ENCODE results near the gene ACER2. TPM values are rescaled to one million over a fixed set of nuclear protein-coding genes. Genes with fewer than 3 reads are reported as not detected.
A peak's percentile ranks its signal among the peaks of the same experiment; 100 is the strongest.

The ACER2 gene
- total RNA-seq, 1 donor from 2014 or later, result 7.4 TPM

- peaks cover 17% of the 10 kb centered on the region for H3K27me3 Mint-ChIP-seq (ENCODE audit: low read depth, unreplicated experiment)
- H3K4me1 Mint-ChIP-seq (ENCODE audit: low read depth, unreplicated experiment), result peaks cover 2% of the 10 kb centered on the region
- H3K4me3 ChIP-seq (ENCODE audit: insufficient read depth, low read depth, low read length), result no peak overlapping the region
Measured at GRCh38 chr9:19497276-19497675, 88.5 kb downstream of the ACER2 start.

GRCh38 chr9:19498015-19498414 is 89.2 kb downstream of the ACER2 start:
- no peak overlapping the region for H2AFZ ChIP-seq (ENCODE audit: low read depth, low read length)
- no peak overlapping the region for H3K27ac ChIP-seq (ENCODE audit: low read depth, low read length)
- Mint-ChIP-seq H3K9me3 (ENCODE audit: unreplicated experiment) (peaks cover 2% of the 10 kb centered on the region), H3K4me1 (ENCODE audit: low read depth, unreplicated experiment) (peaks cover 2% of the 10 kb centered on the region), H3K4me3 (ENCODE audit: unreplicated experiment) (no peak overlapping the region), H3K27ac (ENCODE audit: unreplicated experiment) (peak overlapping the region; percentile 45), H3K27me3 (ENCODE audit: low read depth, unreplicated experiment) (peaks cover 14% of the 10 kb centered on the region), H3K36me3 (ENCODE audit: low read depth, unreplicated experiment) (no peaks in the 10 kb centered on the region)
- H3K9me3 ChIP-seq (ENCODE audit: insufficient read depth, low read depth, low read length), result no peaks in the 10 kb centered on the region
- H3K79me2 ChIP-seq (ENCODE audit: insufficient read depth, low read length), result no peaks in the 10 kb centered on the region
- H3K36me3 ChIP-seq (ENCODE audit: insufficient read depth, low read length), result no peaks in the 10 kb centered on the region
- no peak for FAIRE-seq
- no peak overlapping the region for H3K4me3 ChIP-seq (ENCODE audit: insufficient read depth, low read depth, low read length)
- TF ChIP-seq EZH2 (IDR thresholded peaks at IDR 0.05; ENCODE audit: insufficient read depth, low read length) (no peak), CTCF (IDR thresholded peaks at IDR 0.05; ENCODE audit: insufficient read depth, low read depth, low read length) (no peak)
- no peak for DNase-seq (ENCODE audit: low read depth)
- no peaks in the 10 kb centered on the region for H3K4me1 ChIP-seq (ENCODE audit: insufficient read depth, low read length)
- H3K4me2 ChIP-seq (ENCODE audit: low read length), result no peak overlapping the region
- no peaks in the 10 kb centered on the region for H4K20me1 ChIP-seq (ENCODE audit: insufficient read depth, low read length)
- no peak overlapping the region for H3K9ac ChIP-seq (ENCODE audit: low read length)
- H3K27me3 ChIP-seq (ENCODE audit: insufficient read depth, low read length), result peaks cover 10% of the 10 kb centered on the region

More at GRCh38 chr9:19497276-19497675, 88.5 kb downstream of the ACER2 start:
- no peak for FAIRE-seq
- Histone ChIP-seq H3K9me3 (ENCODE audit: insufficient read depth, low read depth, low read length) (no peaks in the 10 kb centered on the region), H3K27ac (ENCODE audit: low read depth, low read length) (no peak overlapping the region), H2AFZ (ENCODE audit: low read depth, low read length) (no peak overlapping the region), H3K27me3 (ENCODE audit: insufficient read depth, low read length) (peaks cover 10% of the 10 kb centered on the region), H3K79me2 (ENCODE audit: insufficient read depth, low read length) (no peaks in the 10 kb centered on the region), H3K36me3 (ENCODE audit: insufficient read depth, low read length) (no peaks in the 10 kb centered on the region), H3K4me2 (ENCODE audit: low read length) (no peak overlapping the region), H3K9ac (ENCODE audit: low read length) (no peak overlapping the region), H4K20me1 (ENCODE audit: insufficient read depth, low read length) (no peaks in the 10 kb centered on the region), H3K4me1 (ENCODE audit: insufficient read depth, low read length) (no peaks in the 10 kb centered on the region)
- DNase-seq (ENCODE audit: low read depth), result no peak
- Mint-ChIP-seq H3K36me3 (ENCODE audit: low read depth, unreplicated experiment) (no peaks in the 10 kb centered on the region), H3K9me3 (ENCODE audit: unreplicated experiment) (peaks cover 2% of the 10 kb centered on the region), H3K27ac (ENCODE audit: unreplicated experiment) (peak overlapping the region; percentile 45), H3K4me3 (ENCODE audit: unreplicated experiment) (no peak overlapping the region)
- no peak for TF ChIP-seq CTCF (IDR thresholded peaks at IDR 0.05; ENCODE audit: insufficient read depth, low read depth, low read length)
- no peak for TF ChIP-seq EZH2 (IDR thresholded peaks at IDR 0.05; ENCODE audit: insufficient read depth, low read length)

Other genes with a start within 250 kb of the ACER2 start
- 19.6 and 20.4 TPM in 2 replicates for gene DENND4C, start 178.3 kb upstream of the ACER2 start, total RNA-seq
- gene RPS6, start 28.8 kb upstream of the ACER2 start, total RNA-seq, result 1,222 and 1,430 TPM in 2 replicates

All from astrocyte (in vitro differentiated cells and primary cell).